Measurements from ENCODE around the gene E2F4. TPM values are rescaled to one million over a fixed set of nuclear protein-coding genes. Genes with fewer than 3 reads are reported as not detected.
A peak's percentile ranks its signal among the peaks of the same experiment; 100 is the strongest.

Gene E2F4
- total and polyA plus RNA-seq, 8 donors = 45.7 to 81.4 (median 53.9) TPM

DNA sequence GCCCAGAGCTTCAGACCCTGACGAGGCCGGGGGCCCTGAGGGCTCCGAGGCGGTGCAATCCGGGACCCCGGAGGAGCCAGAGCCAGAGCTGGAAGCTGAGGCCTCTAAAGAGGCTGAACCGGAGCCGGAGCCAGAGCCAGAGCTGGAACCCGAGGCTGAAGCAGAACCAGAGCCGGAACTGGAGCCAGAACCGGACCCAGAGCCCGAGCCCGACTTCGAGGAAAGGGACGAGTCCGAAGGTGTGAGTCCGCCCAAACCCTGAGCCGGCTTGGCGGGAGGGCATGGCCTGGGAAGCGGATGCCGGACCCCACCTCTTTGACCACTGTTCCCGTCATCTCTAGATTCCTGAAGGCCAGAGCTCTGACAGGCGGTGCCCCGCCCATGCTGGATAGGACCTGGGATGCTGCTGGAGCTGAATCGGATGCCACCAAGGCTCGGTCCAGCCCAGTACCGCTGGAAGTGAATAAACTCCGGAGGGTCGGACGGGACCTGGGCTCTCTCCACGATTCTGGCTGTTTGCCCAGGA lies 17.2 kb upstream of the E2F4 start:
- peak overlapping the region; percentile 21 to 39 for H3K4me3 ChIP-seq
- TF ChIP-seq, protein P1, sequence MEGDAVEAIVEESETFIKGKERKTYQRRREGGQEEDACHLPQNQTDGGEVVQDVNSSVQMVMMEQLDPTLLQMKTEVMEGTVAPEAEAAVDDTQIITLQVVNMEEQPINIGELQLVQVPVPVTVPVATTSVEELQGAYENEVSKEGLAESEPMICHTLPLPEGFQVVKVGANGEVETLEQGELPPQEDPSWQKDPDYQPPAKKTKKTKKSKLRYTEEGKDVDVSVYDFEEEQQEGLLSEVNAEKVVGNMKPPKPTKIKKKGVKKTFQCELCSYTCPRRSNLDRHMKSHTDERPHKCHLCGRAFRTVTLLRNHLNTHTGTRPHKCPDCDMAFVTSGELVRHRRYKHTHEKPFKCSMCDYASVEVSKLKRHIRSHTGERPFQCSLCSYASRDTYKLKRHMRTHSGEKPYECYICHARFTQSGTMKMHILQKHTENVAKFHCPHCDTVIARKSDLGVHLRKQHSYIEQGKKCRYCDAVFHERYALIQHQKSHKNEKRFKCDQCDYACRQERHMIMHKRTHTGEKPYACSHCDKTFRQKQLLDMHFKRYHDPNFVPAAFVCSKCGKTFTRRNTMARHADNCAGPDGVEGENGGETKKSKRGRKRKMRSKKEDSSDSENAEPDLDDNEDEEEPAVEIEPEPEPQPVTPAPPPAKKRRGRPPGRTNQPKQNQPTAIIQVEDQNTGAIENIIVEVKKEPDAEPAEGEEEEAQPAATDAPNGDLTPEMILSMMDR (IDR thresholded peaks at IDR 0.05) = no peak
- peak overlapping the region; percentile 79 to 81 for H3K27ac ChIP-seq
- H3K27me3 ChIP-seq = peaks cover 0 to 65% of the 10 kb centered on the region in 2 donors
- H3K4me1 ChIP-seq = peaks cover 32 to 76% of the 10 kb centered on the region in 2 donors
- DNase-seq (peak in 1 of 4 donors; percentile 73), ATAC-seq (no peak)
- intact Hi-C loops (cut with DNase I) = no loop called here
- no peaks in the 10 kb centered on the region for H3K36me3 ChIP-seq
- H3K9me3 ChIP-seq = no peaks in the 10 kb centered on the region

DNA sequence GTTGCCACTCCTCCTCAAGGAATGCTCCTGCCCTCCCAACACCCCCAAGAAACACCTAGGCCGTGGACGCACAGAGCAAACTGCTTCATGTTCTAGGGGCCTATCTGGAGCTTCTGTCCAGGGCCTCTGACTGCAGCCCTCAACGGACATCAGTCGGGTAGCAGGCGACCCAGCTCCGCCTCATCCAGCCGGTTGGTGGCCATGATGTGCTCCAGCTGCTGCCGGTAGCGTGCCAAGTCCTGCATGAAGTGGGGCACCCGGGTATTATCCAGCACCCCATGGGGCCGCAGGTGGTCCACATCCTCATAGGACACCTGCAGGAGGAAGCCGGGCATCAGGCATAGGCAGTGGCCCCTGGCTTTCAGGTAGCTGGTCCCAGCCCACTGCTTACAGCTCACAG lies 15.3 kb upstream of the E2F4 start:
- Histone ChIP-seq H3K27ac (no peak overlapping the region), H3K4me1 (peaks cover 25 to 68% of the 10 kb centered on the region in 2 donors), H3K27me3 (peaks cover 0 to 46% of the 10 kb centered on the region in 2 donors), H3K9me3 (no peaks in the 10 kb centered on the region), H3K36me3 (no peaks in the 10 kb centered on the region), H3K4me3 (no peak overlapping the region)
- intact Hi-C loops (cut with DNase I) = no loop called here
- ATAC-seq = no peak
- peak in 1 of 4 donors; percentile 55 for DNase-seq
- TF ChIP-seq, protein P1 (IDR thresholded peaks at IDR 0.05) = no peak

DNA sequence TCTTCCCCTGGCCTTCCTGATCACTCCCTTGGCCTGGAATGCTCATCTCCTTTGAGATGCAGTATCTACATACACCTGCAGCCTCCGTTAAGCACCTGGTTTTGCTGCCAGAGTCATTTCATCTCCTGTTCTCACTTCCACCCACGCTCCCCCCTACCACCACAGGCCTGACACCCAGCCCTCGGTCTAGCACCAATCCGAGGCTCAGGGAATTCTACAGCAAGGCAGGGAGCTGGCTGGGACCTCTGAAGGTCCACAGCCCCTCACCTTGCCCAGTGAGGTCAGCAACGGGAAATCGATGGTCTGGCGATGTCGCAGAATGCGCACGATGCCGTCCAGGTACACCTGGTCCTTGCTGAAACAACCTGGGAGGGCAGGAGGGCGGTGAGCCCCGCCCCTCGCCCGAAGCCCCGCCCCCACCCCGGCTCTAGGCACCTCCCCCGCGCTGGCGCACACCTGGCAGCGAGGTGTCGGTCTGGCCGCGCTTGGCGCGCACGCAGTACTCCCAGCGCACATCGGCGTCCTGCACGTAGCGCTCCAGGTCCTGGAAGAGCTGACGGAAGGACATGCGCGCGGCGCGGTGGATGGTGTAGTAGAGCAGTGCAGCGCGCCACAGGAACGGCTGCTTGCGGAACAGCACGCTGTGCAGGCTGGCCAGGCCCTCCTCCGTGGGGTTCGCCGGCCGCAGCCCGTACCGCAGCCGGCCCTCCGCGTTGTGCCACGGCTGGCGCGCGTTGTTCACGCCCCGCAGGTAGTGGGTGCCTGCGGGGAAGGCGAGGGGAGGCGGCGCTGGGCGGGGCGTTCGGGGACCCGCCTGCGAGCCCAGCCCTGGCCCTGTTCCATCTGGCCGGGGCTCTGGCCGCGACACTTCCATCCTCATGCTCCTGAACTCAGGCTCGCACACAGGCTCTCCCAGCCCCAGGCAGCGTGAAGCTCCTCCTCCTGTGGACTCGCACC lies 13.9 kb upstream of the E2F4 start:
- DNase-seq = peak; percentile 61 to 93 (median 82)
- H3K9me3 ChIP-seq = no peaks in the 10 kb centered on the region

DNA sequence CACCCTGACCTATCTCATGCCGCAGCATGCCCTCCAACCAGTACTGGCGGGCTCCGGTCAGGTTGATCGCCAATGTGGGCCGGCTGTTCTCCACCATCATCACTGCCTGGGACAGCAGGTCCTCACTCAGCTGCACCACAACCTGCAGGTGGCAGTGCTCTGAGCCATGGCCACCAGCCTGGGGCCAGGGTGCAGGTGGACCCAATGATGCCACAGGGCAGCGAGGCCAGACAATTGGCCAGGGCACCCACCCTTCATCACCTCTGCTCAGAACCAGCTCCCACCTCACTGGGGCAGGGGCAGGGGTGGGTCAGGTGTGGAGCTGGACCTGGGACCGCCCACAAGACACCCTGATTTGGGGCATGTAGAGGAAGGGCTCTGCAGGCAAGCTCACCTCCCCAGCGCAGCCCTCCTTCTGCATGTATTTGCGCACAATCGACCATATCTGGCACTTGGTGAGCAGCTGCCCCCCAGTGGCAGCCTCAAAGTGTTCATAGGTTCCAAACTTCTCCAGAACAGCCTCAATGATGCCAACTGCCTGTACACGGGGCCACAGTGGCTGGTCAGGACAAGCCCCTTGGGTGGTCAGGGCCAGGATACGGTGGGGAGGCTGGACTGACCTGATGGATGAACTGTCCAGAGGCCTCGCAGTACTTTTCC lies 12.4 kb upstream of the E2F4 start:
- Histone ChIP-seq H3K9me3 (no peaks in the 10 kb centered on the region), H3K27me3 (peaks cover 0 to 30% of the 10 kb centered on the region in 2 donors), H3K4me1 (peaks cover 27 to 63% of the 10 kb centered on the region in 2 donors), H3K36me3 (no peaks in the 10 kb centered on the region), H3K27ac (no peak overlapping the region), H3K4me3 (no peak overlapping the region)
- DNase-seq = no peak
- TF ChIP-seq, protein P1 (IDR thresholded peaks at IDR 0.05) = no peak
- ATAC-seq = no peak
- intact Hi-C loops (cut with DNase I) = loop anchor here in 1 of 2 donors (10.0 kb wide), 1 partner anchor 205 kb away; no protein-coding TSS in a partner anchor

More for the DNA sequence above, 13.9 kb upstream of the E2F4 start:
- Histone ChIP-seq H3K4me1 (peaks cover 30 to 69% of the 10 kb centered on the region in 2 donors), H3K27me3 (peaks cover 0 to 42% of the 10 kb centered on the region in 2 donors), H3K4me3 (peak overlapping the region; percentile 38 to 43), H3K27ac (peak overlapping the region; percentile 56 to 60), H3K36me3 (no peaks in the 10 kb centered on the region)
- peak; percentile 70 for ATAC-seq
- intact Hi-C loops (cut with DNase I) = no loop called here
- TF ChIP-seq, protein P1 (IDR thresholded peaks at IDR 0.05) = peak in 1 of 2 donors; percentile 32
